ENCODE measurements around the gene SNX21.

SNX21 gene

GRCh38 chr20:45834797-45835161 lies 1.2 kb downstream of the SNX21 start:
- DNase-seq (ENCODE audit: extremely low read depth, low read depth), result no peak

GRCh38 chr20:45835329-45835765 lies 1.7 kb downstream of the SNX21 start:
- TF ChIP-seq CTCF (IDR thresholded peaks at IDR 0.05; ENCODE audit: low read depth, low read length), result no peak
- no peak for DNase-seq (ENCODE audit: extremely low read depth, low read depth)

More at GRCh38 chr20:45834797-45835161, 1.2 kb downstream of the SNX21 start:
- no peak for TF ChIP-seq CTCF (IDR thresholded peaks at IDR 0.05; ENCODE audit: low read depth, low read length)

- TF ChIP-seq CTCF (IDR thresholded peaks at IDR 0.05; ENCODE audit: low read depth, low read length), result no peak
- DNase-seq (ENCODE audit: extremely low read depth, low read depth), result peak; percentile 78
Measured at GRCh38 chr20:45835825-45836224, 2.2 kb downstream of the SNX21 start.

GRCh38 chr20:45836841-45837240 lies 3.2 kb downstream of the SNX21 start:
- no peak for TF ChIP-seq CTCF (IDR thresholded peaks at IDR 0.05; ENCODE audit: low read depth, low read length)
- no peak for DNase-seq (ENCODE audit: extremely low read depth, low read depth)

GRCh38 chr20:45840700-45841198 lies 7.2 kb downstream of the SNX21 start:
- no peak for DNase-seq (ENCODE audit: extremely low read depth, low read depth)
- no peak for TF ChIP-seq CTCF (IDR thresholded peaks at IDR 0.05; ENCODE audit: low read depth, low read length)

- TF ChIP-seq CTCF (IDR thresholded peaks at IDR 0.05; ENCODE audit: low read depth, low read length), result no peak
- DNase-seq (ENCODE audit: extremely low read depth, low read depth), result no peak
Measured at GRCh38 chr20:45841407-45842129, 8.0 kb downstream of the SNX21 start.

- DNase-seq (ENCODE audit: extremely low read depth, low read depth), result no peak
- TF ChIP-seq CTCF (IDR thresholded peaks at IDR 0.05; ENCODE audit: low read depth, low read length), result no peak
Measured at GRCh38 chr20:45842169-45842812, 8.7 kb downstream of the SNX21 start.

All from AG09319 (cell line).